HG02852 (cell line): Measurements from ENCODE around the gene ABCB4.

ENCODE experiments used
- ATAC-seq: cut with Tn5 transposase; IDR thresholded peaks from one replicate; pipeline ENCODE4 v1.9.1; 2021; ENCODE audit warnings: mild to moderate bottlenecking, moderate library complexity; ENCODE audit not compliant: unreplicated experiment

Gene ABCB4

DNA sequence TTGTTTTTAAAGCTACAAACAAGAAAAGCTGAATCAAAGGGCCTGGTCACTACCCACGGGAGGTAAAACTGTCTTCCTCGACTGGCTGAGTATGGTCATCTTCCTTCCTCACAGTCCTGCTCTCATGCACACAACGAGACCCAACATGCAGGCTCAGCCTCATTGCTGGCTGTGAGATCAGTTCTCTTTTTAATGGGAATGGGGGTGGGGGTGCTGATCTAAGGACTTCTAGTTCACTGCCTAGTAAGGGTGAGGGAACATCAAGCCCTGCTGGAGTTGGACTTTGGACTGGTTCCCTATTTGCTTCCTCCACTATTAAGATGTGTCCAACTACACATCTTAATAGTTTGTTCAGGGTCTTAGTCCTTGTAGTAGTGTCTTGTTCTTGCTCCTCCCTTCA is 48.2 kb downstream of the ABCB4 start:
- no peak for ATAC-seq

DNA sequence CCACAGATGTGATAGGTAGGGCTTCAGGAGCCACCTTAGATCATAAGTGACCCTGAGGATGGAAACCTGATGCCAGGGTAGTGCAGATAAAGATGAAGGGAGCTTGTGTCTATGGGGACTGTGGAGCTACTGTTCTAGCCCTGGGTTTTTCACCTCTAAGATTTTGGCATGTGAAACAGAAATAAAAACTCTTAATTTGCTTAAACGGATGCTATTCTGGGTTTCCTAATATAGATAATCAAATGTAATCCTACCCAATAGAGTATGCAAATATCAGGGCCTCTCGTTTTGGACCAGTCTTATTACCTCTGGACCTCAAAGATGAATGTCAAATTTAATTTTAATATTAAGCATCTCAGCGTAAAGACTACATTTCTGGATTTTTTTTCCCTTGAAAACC is 49.3 kb downstream of the ABCB4 start:
- peak; percentile 79 for ATAC-seq

DNA sequence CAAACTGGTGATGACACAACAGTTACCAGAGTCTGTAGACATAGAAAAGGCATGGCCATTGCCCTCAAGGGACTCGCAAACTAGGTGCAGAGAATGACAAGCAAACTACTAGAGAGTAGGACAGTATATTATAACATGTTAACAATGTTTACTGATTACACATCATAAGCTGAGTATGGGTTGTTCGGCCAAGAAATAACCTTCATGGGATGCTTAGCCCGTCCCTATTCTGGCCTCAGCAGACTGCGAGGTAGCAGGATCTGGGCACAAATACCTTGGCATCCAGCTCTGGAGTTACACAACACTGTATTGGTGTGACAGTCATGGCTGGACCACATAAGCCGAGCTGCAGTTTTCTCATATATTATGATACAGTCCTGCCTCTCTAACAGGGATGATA is 51.4 kb downstream of the ABCB4 start:
- ATAC-seq: no peak

DNA sequence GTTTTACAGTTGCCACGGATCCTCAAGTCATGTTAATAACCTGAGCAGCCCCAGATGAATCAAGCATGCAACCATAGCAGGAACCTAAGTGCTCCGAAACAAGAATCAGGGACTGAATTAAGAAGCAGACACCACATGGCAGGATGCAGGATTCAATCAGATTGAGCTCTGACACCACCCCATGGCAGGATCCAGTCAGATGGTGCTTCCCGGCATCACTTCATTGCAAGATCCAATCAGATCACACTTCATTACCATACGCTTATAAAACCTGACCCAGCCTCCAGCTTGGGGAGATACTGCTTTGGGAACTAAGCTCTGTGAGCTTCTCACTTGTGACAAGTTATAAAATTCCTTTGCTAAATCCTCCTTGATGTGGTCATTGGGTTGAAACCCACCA is 55.3 kb downstream of the ABCB4 start:
- ATAC-seq: no peak

DNA sequence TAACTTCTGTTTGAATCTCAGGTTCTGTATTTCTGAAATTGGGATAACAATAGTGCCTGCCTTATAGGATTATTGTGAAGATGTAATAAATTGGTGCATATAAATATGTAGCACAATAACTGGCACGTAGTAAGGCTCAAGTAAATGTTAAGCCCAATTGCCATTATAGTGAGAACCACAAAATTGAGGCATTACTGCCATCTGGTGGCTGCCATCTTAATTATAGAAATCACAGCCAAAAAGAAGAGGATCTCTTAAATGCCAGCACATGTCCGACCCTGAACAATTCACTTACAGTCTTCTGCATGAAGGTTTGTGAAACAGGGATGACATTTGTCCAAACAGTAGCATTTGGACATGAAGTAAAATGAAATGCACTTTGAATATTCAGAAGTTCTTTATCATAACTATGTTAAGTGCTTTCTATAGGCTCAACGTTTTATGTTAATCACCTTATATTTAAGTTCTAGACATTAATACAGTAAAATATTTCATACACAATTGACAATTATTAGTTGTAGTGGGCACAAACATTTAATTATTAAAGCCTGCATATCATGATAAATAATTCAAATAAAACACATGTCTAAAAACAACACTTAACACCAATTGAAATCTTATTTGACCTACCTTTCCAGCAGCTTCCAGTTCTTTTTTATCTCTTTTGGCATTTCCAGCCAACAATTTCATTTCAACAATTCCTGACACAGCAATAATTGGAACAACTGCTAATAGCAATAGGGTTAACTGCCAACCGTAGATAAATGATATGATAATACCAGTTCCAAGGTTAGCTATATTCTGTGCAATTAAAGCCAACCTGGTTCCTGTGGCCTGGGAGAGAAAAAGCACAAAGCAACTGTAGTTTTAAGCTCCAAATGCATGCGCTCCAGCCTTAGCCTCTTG is 58.5 kb downstream of the ABCB4 start:
- ATAC-seq: peak; percentile 82

DNA sequence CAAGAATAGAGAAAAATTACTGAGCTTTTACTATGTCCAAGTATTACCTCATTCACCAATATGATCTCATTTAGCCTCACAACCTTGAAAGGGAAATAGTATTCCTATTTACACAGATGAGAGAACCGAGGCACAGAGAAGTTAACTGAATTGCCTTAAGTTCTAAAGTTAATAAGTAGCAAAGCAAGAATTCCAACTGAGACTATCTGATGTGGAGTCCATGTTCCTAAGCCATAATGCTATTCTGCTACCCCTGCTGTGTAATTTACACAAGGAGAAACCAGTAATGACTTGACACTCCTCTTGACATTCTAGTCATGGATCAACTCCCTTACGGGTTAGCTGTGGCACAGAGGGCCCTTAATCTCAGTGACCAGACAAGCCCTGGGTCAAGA is 60.7 kb downstream of the ABCB4 start:
- ATAC-seq: no peak

DNA sequence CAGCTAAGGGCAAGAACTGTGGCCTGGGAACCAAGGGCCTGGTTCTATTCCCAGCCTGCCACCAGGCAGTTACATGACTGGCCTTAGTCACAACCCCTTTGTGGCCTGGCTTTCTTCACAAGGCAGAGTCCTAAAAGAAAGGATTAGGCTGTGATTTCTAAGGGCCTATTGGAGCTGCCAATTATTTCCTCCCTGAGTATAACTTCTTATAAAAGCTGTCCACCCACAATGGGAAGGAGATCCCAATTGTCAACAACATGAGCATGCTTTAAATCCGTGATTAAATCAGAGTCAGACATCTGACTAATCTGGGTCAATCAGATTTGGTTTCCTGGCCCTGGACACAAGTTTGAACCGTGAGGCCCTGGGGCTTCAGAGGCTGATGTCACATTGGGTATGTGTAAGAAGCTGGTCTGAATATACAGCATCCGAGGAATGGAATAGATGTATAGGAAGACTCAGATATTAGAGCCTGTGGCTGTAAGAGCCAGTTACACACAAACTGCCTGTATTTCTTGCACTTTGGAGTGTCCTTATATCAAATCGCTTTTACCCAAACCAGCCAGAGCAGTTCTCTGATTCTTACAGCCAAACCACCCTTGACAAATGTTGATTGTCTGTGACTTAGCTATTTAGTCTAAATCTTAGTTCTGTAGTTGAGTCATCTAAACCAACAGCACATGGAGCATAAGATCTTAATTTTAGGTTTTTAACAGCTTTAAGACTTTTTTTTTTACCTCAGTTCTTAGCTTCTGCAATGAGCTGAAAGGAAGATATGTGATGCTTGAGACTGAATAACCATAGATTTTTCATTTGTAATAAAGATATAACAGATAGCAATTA is 61.3 kb downstream of the ABCB4 start:
- no peak for ATAC-seq

DNA sequence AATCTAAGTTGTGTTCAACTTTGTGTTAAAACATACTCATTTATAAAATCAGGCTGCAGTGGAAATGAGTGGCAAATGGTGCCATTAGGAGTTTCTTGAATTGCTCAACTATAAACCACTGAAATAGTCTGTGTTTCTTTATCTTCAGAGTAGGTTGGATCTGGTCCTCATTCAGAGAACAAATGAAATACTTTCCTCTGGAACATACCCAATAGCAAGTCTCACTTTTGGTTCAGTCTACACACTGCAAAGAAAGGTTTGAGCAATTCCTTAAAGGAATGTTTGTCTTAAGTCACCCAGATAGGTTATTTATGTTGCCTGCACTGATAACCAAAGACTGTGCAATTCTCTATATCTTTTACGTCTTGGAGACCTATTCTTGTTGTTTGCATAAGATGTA is 62.5 kb downstream of the ABCB4 start:
- no peak for ATAC-seq

DNA sequence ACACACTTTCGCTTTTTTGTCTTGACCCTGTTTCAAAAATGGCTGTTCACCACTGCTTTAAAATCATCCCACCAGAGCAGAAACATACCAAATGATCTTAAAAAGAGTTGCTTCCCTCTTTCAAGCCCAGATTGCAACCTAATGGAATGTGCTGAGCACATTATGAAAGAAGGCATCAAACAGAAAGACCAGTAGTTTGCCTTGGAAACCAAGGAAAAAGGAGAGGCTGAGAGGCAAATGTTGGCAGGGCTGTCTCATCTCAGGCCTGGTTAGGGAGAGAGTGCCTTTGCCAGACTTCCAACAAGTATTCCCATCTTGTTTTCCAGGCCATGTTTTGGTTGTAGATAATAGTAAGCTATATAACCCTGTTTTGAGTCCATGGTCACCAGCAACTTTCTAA is 64.3 kb downstream of the ABCB4 start:
- no peak for ATAC-seq

DNA sequence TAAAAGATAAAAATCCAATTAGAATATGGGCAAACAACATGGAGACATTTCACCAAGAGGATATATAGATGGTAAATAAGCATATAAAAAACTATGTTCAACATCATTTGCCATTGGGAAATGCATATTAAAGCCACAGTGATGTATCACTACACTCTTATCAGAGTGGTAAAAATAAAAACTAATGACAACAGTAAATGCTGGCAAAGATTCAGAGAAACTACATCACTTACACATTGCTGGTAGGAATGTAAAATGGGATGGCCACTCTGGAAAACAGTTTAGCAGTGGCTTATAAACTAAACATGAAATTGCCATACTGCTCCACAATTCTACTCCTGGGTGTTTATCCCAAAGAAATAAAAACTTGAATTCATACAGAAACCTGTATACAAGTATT is 70.8 kb downstream of the ABCB4 start:
- no peak for ATAC-seq

DNA sequence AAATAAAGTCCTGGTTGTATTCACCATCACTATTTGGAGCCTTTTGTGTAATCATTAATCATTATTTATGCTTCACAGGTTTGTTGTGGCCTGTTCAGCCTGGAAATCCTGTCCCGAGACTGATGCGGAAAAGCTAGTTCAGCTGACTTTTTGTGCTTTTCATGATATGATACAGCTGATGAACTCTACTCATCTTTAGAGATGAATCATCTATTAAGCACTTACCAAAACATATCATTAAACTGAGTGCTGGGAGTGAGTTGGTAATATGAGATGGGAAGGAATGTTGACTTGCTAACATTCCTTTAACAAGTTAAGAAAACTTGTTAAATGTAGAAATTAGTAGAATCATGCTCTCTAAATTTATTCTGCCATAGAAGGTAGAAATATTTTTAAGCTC is 77.0 kb downstream of the ABCB4 start:
- ATAC-seq: no peak

DNA sequence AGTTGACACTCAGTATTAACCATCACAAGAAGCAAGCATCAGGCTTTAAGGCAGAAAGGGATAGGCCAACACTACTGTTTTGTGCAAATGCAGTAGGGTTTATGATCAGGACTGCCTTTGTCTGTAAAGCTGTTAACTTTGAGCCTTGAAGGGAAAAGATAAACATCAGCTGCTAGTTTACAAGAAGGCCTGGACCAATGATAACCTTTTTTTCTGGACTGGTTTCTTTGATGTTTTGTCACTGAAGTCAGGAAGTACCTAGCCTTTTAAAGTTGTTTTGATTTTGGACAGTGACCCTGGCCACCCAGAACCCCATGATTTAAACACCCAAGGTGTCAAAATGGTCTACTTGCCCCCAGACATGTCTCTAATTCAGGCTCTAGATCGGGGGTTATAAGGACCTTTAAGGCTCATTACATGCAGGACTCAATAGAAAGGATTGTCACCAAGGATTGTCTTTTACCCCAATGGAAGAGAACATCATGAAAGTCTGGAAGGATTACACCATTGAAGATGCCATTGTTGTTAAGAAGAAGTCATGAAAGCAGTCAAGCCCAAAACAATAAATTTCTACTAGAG is 79.9 kb downstream of the ABCB4 start:
- ATAC-seq: no peak

DNA sequence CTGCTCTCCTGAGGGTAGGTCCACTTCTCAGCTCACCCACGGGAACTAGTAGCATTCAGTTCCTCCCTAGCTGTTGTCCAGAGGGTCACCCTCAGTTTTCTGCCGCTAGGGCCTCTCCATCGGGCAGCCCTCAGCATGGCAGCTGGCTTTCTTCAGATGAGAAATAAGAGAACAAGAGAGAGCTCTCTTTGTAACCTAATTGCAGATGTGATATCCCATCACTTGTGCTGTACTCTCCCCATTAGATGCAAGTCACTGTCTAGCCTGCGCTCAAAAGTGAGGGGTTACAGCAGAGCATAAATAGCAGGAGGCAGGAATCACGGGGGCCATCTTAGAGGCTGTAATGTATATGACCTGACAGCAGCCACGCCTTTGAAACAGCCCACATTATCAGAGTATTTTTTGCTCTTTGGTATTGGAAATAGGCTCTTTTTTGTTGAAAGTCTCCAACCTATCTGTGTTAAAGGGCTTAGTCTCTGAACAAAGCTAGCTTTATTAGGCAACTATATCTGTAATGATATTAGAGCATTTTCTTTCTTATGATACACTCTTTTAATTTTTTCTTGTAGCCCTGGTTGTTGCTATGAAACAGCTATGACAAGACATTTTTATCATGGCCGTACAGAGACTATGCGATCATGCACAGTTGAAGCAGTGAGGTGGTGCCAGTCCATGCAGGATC is 84.3 kb downstream of the ABCB4 start:
- ATAC-seq: no peak

DNA sequence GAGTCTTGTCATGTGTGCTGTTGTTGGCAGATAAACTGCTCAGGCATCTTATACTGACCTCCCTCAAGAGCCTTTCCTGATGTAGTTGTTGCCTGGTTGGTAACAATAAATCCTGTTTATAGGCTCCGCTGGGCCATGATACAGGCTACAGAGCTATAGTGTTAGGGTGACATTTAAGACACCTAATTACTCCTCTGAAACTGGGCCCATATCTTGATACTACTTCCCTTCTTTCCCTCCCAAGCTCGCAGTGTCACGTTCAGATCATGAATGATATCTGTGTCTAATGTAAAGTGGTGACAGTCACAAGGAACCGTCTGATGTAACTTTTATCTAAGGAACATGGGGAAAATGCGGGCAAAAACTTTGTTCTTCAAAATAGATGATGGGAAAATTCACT is 94.6 kb downstream of the ABCB4 start:
- ATAC-seq: no peak

DNA sequence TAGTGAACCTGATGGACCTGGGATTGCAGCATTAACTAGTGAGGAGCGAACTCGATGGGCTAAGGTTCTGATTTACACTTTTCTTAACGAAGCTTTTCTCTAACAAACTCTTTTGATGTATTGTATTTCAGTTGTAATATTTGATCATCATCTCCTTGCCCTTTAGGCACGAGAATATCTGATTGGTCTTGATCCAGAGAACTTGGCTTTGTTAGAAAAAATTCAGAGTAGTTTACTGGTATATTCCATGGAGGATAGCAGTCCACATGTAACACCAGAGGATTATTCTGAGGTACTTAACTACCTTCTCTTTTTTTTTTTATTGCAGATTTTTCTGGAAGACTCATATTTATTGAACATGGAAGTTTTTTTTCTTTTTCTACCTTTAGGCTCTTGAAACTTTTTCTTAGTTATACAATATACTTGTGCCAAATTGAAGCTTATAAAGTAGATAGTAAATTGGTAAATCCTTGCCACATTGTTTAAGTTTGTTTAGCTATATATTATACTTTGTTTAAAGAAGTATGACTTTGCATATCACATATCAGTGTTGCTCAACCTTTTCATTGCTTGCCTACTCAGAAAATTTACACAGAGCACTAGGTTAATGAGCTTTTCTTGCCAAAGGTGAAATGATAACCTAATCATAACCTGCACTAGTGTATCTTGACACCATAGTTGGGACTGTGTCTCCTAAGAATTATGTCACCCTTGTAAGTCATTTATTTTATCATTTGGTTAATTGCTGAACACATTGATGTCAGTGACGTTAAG is 99.6 kb downstream of the ABCB4 start:
- ATAC-seq: no peak

DNA sequence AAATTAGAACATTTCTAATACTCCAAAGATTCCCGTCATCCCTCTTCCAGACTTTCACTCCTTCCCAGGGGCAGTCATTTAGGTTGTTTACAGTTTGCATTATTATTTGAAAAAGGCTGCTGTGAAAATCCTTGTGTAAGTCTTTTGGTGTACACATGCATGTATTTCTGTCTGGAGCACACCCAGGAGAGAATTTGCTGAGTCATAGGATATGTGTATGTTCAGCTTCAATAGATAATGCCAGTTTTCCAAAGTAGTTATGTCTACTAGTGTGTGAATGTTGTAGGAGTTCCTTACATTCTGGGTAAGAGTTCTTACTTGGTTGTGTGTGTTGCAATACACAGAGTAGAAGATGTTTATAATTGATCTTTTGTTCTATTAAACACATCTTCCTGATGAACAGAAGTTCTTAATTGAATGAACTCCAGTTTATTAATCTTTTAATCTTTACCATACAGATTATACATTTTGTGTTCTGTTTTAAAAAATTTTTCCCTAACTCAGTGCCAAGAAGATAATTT is 104.8 kb downstream of the ABCB4 start:
- no peak for ATAC-seq

DNA sequence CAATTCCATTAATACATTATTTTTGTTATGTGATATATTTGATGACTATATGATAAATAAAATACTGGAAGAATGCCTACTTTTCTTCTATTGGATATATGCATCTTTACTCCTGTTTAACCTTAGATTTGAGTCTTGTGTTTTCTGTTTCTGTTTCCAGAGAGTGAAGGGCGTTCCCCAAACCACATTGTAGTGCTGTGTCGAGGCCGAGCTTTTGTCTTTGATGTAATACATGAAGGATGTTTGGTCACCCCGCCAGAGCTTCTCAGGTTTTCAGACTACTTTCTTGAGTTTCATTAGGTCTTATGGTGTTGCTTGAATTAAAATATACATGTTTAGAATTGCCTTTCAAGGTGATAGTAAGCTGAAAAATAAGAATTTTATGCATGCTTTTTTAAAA is 106.3 kb downstream of the ABCB4 start:
- no peak for ATAC-seq

DNA sequence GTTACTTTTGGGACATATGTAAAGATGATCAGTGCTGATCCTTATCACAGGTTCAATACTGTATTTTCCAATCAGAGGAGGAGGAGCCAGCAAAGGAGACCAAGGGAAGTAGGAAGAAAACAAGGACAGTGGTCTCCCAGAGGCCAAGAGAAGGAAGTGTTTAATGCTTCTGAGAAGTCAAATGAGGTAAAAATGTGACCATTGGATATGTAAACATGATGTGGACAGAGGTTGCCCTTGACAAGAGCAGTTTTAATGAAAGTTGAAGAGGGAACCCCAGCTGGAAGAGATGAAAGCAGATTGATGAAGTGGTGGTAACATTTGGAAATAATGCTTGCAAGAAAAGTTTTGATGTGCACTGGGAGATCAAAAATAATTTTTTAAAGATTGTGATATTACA is 111.2 kb downstream of the ABCB4 start:
- ATAC-seq: no peak

DNA sequence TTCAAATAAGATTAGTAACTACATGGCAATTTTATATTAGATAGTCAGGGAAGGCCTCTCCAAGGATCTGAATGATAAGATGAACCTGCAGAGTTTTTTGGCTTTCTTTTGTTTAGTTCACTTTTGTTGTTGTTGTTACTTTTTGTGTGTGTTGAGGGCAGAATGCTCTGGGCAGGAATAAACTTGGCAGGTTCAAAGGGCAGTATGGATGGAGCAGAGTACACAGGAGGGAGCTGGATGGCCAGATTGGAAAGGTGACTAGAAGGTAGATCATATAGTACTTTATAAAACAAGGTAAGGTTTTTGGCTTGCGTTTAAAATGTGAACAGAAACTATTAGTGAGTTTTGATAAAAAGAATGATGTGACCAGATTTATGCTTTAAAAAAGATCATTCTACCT is 112.1 kb downstream of the ABCB4 start:
- no peak for ATAC-seq

DNA sequence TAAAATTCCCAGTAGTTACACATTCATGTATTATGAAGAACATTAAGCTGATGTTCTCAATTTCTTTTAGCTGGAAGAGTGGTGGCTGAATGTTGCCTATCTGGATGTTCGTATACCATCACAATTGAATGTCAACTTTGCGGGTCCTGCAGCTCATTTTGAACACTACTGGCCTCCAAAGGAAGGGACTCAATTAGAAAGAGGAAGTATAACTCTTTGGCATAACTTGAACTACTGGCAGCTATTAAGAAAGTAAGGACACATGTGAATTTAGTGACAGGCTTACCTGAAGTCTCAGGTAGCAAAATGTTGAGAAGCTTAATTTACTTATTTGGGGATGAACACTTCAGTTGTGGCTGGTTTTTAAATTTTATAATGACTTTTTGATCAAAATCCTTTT is 114.2 kb downstream of the ABCB4 start:
- ATAC-seq: no peak
